Stimulated activated CD4-positive, alpha-beta T cell treated with anti-CD3 and anti-CD28 coated beads, Interleukin-4, amount 100 ng/mL, for 1 hour (primary cell): ENCODE measurements around the gene CALML3.

Experiments
- DNase-seq: peaks from one replicate; pipeline ENCODE4 v3.0.0-alpha.2; 2020

CALML3 gene

GRCh38 chr10:5545011-5545410 is 20.2 kb downstream of the CALML3 start:
- DNase-seq: no peak

GRCh38 chr10:5545426-5545777 is 20.6 kb downstream of the CALML3 start:
- no peak for DNase-seq

DNA sequence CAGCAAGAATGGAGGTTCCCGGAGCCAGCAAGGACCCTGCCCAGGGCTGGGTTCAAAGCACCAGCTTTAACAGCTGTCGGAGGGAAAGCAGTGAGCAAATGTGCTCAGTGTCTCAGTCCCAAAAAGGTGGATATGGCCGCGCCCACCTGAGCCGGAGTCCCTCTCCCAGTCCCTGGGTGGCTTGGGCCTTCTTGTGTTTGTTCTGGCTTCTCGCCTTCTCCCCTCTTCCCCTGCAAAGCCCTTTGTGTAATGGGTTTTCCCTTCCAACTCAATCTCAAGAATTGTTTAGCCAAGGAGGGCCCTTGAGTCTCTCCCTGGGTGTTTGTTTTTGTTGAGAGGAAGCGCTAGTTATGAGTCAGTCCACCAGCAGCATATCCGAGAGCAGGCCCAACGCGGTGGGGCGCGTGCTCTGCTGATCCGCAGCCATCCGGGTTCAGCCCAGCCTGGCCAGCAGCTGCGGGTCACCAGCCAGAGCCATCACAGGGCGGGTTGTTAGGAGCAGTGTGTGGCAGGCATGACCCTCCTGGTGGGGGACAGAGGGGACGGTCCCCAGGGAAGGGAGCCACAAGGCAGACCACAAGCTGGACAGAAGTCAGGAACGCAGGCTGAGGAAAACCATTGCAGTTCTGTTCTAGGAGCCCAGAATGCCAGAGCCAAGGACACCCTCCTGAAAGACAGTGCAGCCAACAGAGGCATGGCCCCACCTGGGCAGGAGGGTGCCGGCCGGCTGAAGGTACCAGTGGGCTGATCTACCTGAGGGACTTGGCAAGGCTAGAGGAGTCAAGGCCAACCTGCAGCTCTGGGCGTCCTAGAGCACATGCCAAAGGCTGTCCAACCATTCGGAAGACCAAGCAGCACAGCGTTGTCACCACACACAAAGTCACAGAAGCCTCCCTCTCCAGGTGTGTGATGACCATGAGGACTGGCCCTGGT is 21.3 kb downstream of the CALML3 start:
- DNase-seq: no peak

DNA sequence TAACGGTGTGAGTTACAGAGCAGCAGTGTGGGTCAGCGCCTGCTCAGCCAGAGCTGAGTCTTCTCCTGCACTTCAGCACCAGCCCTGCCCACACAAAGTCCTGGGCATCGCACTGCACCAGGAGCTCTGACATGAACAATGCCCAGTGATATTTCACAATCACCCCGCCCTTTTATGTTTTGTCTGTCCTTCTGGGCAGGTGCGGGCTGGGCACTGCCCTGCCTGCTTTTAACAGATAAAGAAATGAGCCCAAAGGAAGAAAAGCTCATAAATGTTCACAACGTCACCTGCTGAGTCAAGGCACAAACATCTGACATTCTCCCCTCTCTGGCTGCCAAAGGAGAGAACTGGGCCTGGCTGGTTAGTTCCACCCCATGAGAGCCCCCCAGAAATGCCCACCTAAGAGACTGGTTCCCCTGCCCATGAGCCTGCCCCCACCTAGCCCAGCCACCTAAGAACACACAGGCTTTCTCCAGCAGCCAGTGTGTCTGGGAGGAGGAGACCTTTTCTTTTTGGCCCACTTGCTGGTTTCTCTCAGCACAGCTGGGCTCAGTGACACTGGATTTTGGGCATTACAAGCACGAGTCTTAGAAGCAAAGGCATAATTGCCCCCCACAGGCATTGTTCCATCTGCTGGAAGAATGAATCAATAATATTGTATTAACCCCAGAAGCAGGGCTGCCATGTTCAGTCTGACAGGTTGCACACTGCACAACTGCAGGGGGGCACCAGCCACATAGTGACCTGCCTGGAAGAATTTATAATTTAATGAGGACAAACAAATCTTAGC is 22.3 kb downstream of the CALML3 start:
- no peak for DNase-seq

- no peak for DNase-seq
Observed at GRCh38 chr10:5547681-5547930, 22.8 kb downstream of the CALML3 start.

DNA sequence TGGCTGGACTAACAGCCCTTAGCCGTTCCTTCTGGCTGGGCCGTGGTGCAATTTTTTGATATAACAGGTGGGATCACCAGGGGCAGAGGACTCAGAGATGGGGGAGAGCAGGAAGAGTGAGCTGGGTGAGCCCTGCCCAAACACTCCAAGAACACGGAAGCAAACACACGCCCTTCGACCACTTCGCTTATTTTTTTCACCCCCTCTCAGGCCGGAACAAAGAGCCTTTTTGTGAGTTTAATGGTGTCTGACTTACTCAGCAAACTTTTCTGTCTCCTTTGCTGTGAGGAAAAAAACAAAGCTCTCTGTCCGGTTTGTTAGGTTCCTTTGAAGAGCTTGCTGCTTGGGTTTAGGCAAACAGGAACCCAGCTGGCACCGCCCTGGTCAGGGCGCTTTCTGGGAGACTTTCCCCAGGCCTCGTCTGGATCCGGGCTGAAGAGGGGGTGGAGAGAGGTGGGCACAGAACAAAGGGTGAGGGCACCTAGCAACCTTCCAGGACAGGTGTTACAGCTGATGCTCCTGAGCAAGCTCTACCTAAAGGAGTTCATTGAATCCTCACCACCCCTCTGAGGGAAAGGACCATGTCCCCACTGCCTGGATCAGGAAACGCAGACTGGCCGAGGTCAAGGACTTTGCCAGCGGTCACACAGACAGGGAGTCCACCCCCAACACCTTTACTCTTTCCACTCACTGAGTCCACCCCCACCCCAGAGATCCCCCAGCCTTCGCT is 23.3 kb downstream of the CALML3 start:
- no peak for DNase-seq

- no peak for DNase-seq
Observed at GRCh38 chr10:5549462-5550249, 24.9 kb downstream of the CALML3 start.

DNA sequence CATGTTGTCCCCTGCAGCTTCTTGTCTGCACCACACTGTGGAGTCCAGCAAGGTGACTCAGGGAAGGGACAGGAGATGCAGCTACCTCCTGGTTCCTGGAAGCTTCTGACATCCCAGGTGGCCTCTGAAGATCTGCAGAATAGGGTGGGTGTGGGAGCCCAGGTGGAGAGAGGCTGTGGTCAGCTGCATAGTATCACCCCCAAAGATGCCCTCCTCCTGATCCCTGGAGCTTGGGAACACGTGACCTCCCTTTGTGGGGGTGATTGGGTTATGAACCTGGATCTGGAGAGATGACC is 25.4 kb downstream of the CALML3 start:
- DNase-seq: no peak

DNA sequence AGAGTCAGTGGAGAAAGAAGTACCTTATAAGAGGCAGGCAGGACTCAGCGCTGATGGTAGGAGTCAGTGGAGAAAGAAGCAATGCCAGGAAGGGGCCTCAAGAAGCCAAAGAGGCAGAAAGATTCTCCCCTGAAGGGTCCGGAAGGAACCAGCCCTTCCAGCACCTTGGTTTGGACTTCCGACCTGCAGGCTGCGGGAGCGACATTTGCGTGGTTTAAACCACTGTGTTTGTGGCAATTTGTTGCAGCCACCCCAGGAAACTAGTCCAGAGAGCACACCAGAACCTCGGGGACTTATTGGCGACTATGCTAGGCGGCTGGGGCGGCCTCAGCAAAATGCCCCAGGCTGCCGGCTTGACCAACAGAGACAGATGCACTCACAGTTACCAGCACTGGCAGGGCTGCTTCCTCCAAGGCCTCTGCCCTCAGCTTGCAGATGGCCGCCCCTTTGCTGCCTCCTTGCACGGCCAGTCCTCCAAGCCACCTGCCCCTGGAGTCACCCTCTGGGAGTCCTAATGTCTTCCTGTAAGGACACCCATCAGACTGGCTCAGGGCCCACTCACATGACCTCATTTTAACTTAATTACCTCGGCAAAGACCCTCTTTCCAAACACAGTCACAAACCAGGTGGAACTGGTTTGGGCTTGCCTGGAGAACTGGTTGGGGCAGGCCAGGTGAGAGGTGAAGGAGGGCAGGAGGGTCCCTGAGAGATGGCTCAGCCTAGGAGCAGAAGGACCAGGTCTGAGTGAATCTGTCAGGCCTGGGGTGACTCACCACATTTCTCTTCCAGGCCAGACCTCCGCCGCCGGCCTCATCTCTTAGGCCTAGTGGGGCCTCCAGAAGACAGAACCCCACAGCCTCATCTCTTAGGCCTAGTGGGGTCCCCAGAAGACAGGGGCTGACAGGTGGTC is 26.1 kb downstream of the CALML3 start:
- DNase-seq: no peak

DNA sequence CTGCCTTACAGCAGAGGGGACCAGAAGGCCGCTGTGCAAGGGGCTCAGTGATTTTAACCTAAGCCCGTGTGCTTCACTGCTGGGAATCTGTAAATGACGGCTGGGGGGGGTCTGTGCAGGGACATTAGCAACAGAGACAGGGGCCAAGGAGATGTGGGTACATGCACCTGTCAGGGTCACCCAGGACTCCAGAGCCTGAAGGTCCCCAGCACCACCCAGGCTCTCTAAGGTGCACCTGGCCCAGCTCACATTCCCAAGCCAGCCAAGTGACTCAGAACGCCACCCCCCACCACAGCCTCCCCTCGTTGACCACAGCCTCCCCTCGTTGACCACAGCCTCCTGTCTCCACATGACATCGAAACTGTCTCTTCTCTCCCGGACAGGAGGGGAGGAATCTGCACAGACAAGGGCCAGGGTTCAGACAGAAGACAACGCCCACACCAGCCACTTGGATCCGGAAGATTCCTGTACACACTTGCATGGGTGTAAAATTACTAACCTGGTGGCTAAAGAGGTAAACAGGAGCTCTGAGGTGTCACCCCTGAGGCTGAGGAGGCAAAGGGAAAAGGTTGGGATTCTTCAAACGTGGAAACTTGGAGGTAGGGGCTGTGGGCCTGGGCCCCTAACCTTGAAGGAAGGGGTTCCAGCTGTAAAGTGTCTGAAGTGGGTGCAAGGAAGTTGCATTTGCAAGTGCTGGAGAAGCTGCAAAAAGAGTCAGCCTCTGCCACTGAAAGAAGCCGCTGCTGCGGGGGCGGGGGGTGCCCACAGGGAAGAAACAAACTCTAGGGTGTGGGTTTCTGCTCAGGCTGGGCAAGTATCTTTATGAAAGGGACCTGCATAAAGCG is 27.0 kb downstream of the CALML3 start:
- DNase-seq: peak; percentile 81

DNA sequence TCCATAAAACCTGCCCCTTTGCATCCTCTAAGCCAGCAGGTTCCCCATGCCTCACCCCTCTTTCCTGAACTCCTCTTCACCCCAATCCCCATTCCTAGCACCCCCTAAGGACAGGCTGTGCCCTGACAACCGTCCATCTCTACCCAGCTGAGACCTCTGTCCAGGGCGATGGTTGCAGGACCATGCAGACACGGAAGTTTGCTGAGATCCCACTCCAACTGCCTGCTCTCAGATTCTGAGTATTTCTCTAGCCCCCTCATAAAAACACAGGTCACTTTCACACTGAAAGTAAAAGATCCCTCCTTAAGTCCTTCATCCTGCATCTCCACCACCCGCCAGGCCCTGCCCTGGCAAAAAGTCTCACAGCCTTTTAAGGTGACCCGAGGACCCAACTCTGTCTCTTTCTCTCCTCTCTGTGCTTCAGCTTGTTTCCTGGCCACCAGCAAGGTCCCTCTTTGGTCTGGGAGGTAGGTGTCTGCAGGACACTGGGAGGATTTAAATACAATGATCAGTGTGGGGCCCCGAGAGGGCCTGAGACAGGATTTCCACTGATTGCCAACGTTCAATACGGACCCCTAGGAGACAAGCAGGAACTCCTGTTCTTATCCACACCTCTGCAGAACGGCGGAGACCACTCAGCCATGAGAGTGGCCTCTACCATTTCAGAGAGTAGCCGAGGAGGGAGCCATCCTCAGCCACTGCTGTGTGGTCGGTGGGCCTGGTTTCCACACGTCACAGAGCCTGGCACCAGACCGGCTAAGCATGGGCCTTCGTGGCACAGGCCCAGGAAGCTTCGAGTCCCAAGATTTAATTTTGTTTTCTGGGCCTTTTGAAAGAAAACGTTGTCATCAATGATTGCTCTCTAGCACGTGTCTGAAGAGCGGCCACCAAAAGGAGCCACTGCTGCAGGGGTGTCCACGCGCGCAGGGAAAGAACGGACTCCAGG is 27.9 kb downstream of the CALML3 start:
- no peak for DNase-seq

DNA sequence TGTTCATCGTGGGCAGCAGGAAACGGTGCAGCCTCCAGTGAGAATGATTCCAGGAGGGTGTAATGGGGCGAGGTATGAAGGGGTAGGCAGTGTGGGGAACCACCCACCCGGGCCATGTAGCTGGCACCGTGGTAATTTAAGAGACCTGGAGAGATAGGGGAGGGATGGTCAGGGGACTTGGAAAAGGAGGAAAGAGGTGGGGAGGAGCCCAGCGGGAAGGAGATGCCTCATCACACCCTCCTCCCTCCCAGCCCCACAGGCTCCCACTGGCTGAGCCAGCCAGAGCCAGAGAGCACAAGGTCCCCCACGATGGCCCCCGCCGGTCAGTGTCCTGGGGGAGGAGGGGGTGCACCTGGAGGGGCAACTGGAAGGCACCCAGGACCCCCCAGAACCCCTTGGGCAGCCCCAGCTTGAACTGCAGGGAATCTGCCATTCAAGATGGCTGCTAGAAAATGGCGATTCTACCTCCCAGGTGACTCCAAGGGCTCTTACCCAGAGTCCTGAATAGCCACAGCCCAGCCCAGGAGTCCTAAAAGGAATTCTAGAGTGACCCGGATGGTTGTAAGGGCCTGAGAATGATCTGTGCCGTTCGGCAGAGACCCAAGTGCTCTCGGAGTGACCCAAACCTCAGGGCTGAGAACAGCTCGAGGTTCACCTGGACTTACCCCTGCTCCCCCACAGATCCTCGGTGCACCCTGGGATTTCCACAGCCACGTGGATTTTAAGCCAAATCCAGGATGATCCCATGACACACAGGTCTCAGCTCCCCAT is 28.8 kb downstream of the CALML3 start:
- DNase-seq: no peak

DNA sequence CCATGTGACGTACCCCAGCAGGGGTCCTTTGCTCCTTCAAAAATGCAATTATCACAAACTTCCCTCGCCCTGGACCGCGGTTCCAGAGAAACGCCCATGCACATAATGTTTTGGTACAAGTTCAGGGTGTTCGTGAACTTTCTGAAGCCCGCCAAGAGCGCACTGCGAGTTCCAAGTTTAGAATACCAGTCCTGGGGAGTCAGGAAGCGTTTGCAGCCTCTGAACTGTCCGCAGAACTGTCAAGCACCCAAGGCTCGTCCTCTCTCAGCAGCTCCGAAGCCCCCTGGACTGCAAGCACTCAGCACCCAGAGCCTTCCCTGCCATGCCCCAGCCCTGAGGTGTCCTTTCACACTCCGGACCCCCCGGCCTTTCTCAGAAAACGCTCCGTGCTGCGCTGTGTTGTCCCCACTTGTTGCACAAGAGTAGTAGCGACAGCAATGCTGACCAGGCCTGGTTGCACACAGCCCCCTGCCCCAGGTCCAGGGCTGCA is 30.3 kb downstream of the CALML3 start:
- no peak for DNase-seq

GRCh38 chr10:5555881-5556280 is 31.1 kb downstream of the CALML3 start:
- DNase-seq: no peak

DNA sequence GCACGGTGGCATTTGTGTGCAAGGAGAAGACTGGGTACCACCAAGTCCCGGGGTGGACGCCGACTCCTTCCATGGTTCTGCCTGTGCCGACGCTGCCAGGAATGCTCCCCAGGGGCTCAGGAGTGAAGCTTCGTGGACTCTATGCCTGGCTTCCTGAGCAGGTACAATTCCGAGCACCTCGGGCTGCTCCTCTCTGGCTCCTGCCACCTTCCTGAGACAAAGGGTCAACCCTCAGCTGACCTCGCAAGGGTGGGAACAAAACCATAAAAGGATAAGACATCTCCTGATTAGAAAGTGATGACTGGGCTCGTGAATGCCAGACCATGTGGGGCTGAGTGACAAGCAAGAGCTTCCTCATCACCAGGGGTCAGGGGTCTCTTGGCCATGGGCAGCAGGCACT is 31.8 kb downstream of the CALML3 start:
- no peak for DNase-seq

DNA sequence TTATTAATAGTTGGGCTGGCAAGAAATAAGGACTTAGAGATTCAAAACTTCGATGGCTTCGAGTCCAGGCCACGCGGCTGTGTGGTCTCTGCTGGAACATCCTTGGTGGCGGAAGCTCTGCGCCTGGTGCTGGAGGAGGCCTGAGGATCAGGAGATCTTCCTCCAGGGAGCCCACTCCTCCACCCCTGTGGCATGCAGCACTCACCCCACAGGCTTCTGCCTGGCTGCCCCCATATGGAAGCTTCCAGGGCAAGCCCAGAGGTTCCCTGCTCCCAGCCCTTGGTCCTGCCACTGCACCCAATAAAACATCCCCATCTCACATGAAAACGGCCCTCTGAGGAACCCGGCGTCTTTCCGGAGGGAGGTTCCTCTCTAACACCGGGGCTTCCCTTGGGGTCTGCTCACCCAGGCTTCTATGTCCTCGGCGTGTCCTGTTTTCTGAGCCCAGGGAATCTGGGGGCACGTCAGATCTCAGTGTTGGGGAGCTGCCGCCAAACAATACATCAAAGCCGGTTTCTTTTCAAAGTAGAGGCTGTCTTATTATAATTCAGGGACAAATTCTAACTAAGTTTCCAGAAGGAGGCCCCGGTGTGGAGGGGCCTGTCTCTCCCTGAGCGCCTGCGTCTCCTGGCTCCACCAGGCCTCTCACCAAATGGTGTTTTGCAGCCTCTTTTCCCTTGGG is 32.4 kb downstream of the CALML3 start:
- no peak for DNase-seq

DNA sequence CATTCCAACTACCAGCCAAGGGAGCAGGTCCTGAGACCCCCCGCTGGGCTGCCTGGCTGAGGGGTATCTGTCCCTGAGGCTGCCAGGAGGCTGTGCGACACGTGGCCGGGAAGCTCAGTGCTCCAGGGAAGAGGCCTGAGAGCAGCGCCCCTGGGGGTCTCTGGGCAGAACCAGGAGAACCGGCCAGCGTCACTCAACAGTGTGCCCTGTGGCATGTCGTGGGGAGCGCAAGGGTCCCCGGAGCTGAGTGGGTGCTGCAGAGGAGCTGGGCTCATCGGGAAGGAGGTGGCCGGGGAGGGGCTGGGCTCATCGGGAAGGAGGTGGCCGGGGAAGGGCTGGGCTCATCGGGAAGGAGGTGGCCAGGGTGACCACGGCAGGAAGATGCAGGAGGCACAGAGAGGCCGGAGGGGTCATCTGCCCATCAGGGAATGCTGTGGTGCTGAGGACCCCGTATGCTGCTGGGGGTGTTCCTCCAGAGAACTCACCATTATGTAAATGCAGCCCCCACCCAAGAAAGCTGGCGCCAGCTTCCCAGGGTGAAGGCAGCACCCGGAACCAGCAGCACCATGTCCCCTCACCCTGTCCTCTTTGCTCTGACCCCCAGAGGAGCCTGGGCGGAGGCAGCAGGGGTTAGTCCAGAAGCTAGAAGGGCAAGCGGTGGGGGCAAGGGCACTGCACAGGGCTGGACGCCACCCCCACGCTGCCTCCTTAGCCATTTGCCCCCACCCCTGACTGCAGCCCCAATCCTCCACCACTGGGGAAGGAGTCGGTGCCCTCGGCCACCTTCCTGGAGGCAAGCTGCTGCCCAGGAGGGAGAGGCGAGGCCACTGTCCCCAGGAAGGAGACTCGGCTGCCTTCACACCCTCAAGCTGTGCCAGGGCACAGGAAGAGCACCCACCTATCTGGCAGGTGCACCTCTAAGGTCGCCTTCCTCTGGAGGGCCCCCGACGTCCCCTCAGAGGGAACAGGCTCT is 33.3 kb downstream of the CALML3 start:
- DNase-seq: no peak
